Liver (tissue), 9 donors: ENCODE results near the gene IL10. TPM values are rescaled to one million over a fixed set of nuclear protein-coding genes. Genes with fewer than 3 reads are reported as not detected.

Experiments used
- DNase-seq: peaks from one replicate; pipeline ENCODE4 v3.0.0-alpha.2; 2017; ENCODE audit warnings: low spot score
- H3K27ac ChIP-seq, 2 donors: one replicate each; pipeline ENCODE4 v1.7.0; 2013; ENCODE audit warnings: inconsistent platforms in 2 of 2, low read length in 2 of 2, control low read depth in 1 of 2, low read depth in 1 of 2, mild to moderate bottlenecking in 1 of 2
- H3K27me3 ChIP-seq, 4 donors: one replicate each; pipeline versions ENCODE4 v1.6.1 to v1.7.0; 2013; ENCODE audit warnings: low read length in 3 of 4, inconsistent platforms in 1 of 4, mild to moderate bottlenecking in 1 of 4, moderate library complexity in 1 of 4; ENCODE audit not compliant: control insufficient read depth in 4 of 4, insufficient read depth in 4 of 4
- H3K36me3 ChIP-seq, 4 donors: one replicate each; pipeline versions ENCODE4 v1.6.1 to v1.7.0; 2013; ENCODE audit warnings: low read length in 3 of 4, mild to moderate bottlenecking in 3 of 4, low read depth in 1 of 4, moderate library complexity in 1 of 4; ENCODE audit not compliant: control insufficient read depth in 4 of 4, insufficient read depth in 3 of 4
- H3K4me1 ChIP-seq, 4 donors: one replicate each; pipeline versions ENCODE4 v1.6.1 to v1.7.0; 2013; ENCODE audit warnings: low read length in 3 of 4, mild to moderate bottlenecking in 3 of 4, moderate library complexity in 1 of 4; ENCODE audit not compliant: control insufficient read depth in 4 of 4, insufficient read depth in 4 of 4
- H3K4me3 ChIP-seq, 3 donors: one replicate each; pipeline versions ENCODE4 v1.6.1 to v1.7.0; 2013; ENCODE audit warnings: low read length in 3 of 3, control low read depth in 1 of 3, low read depth in 1 of 3, mild to moderate bottlenecking in 1 of 3
- H3K9ac ChIP-seq, 2 donors: one replicate each; pipeline ENCODE4 v1.7.0; 2013; ENCODE audit warnings: low read length in 2 of 2, mild to moderate bottlenecking in 2 of 2, moderate library complexity in 2 of 2, control low read depth in 1 of 2, low read depth in 1 of 2
- H3K9me3 ChIP-seq, 4 donors: one replicate each; pipeline versions ENCODE4 v1.6.1 to v1.7.0; 2013; ENCODE audit warnings: low read length in 3 of 4; ENCODE audit not compliant: control insufficient read depth in 4 of 4
- ATF3 ChIP-seq: IDR thresholded peaks from 2 replicates; pipeline ENCODE4 v1.6.1; 2016; ENCODE audit warnings: antibody characterized with exemption
- CTCF ChIP-seq: fragments of 150-350 bp; IDR thresholded peaks from 2 replicates; pipeline ENCODE4 v1.5.1; 2017; ENCODE audit warnings: improper control_type of control experiment, low read depth, low read length; ENCODE audit not compliant: missing input control
- EGR1 ChIP-seq, 2 donors: IDR thresholded peaks; 2 replicates each; pipeline ENCODE4 v1.6.1; 2016 to 2018; ENCODE audit warnings: antibody characterized with exemption in 2 of 2, low read depth in 2 of 2
- FOXA1 ChIP-seq: IDR thresholded peaks from 2 replicates; pipeline ENCODE4 v1.6.1; 2016; ENCODE audit warnings: antibody characterized with exemption
- FOXA2 ChIP-seq: IDR thresholded peaks from 2 replicates; pipeline ENCODE4 v1.6.1; 2016; ENCODE audit warnings: antibody characterized with exemption
- GABPA ChIP-seq, 2 donors: IDR thresholded peaks in 1 of 2; conservative IDR thresholded peaks in 1 of 2; 2 replicates each; pipeline ENCODE4 v1.6.1; 2016; ENCODE audit warnings: antibody characterized with exemption in 2 of 2, mild to moderate bottlenecking in 1 of 2, moderate library complexity in 1 of 2
- HNF4A ChIP-seq, 2 donors: conservative IDR thresholded peaks; 2 replicates each; pipeline ENCODE4 v1.6.1; 2016; ENCODE audit warnings: antibody characterized with exemption in 2 of 2, mild to moderate bottlenecking in 2 of 2
- HNF4G ChIP-seq: IDR thresholded peaks from 2 replicates; pipeline ENCODE4 v1.6.1; 2016; ENCODE audit warnings: antibody characterized with exemption
- JUND ChIP-seq, 2 donors: IDR thresholded peaks; 2 replicates each; pipeline ENCODE4 v1.6.1; 2016; ENCODE audit warnings: antibody characterized with exemption in 2 of 2
- MAX ChIP-seq: IDR thresholded peaks from 2 replicates; pipeline ENCODE4 v1.6.1; 2016; ENCODE audit warnings: antibody characterized with exemption
- NR2F2 ChIP-seq: IDR thresholded peaks from 2 replicates; pipeline ENCODE4 v1.6.1; 2016; ENCODE audit warnings: antibody characterized with exemption
- RAD21 ChIP-seq, 2 donors: IDR thresholded peaks; 2 replicates each; pipeline ENCODE4 v1.6.1; 2016; ENCODE audit warnings: antibody characterized with exemption in 2 of 2, mild to moderate bottlenecking in 2 of 2
- REST ChIP-seq: IDR thresholded peaks from 2 replicates; pipeline ENCODE4 v1.6.1; 2016; ENCODE audit warnings: antibody characterized with exemption, mild to moderate bottlenecking
- RXRA ChIP-seq, 2 donors: IDR thresholded peaks; 2 replicates each; pipeline ENCODE4 v1.6.1; 2017 to 2018; ENCODE audit warnings: antibody characterized with exemption in 2 of 2, mild to moderate bottlenecking in 1 of 2
- SP1 ChIP-seq: IDR thresholded peaks from 2 replicates; pipeline ENCODE4 v1.6.1; 2018; ENCODE audit warnings: antibody characterized with exemption, mild to moderate bottlenecking
- TAF1 ChIP-seq: conservative IDR thresholded peaks from 2 replicates; pipeline ENCODE4 v1.6.1; 2016; ENCODE audit warnings: antibody characterized with exemption, mild to moderate bottlenecking
- YY1 ChIP-seq: IDR thresholded peaks from 2 replicates; pipeline ENCODE4 v1.6.1; 2016; ENCODE audit warnings: antibody characterized with exemption, mild to moderate bottlenecking
- ZBTB33 ChIP-seq: IDR thresholded peaks from 2 replicates; pipeline ENCODE4 v1.6.1; 2016; ENCODE audit warnings: antibody characterized with exemption
- WGBS: extraction: QIAGEN DNeasy Blood & Tissue Kit; methylation state at CpG from one replicate; pipeline ENCODE4 v1.1.7; 2013; 5-methylcytosine and 5-hydroxymethylcytosine counted together
- polyA plus RNA-seq, 2 donors: library from polyadenylated mRNA; stranded (reverse) in 1 of 2; unstranded in 1 of 2; fragments of 200-250 nt in 1 of 2; fragments of >200 nt in 1 of 2; fragmentation: Nextera tagmentation in 1 of 2; extraction: Ambion mirVana in 1 of 2; gene quantifications; one replicate each; pipeline versions ENCODE4 v1.2.1 to v1.2.3, GENCODE V29; 2013 to 2015
- total RNA-seq, 2 donors: library from RNA; depleted of rRNA; stranded (reverse); fragments of >200 nt; gene quantifications; one replicate each; pipeline ENCODE4 v1.2.3, GENCODE V29; 2014
- donor health status: healthy.
- donor health status: healthy.
- donor health status: healthy.
- donor health status: healthy.
- donor health status: healthy.

IL10 gene
- total and polyA plus RNA-seq, 4 donors = 0.23 to 1.4 (median 0.59) TPM

GRCh38 chr1:206736878-206737728, 35.2 kb downstream of the IL10 start (continued):
- TF ChIP-seq JUND (IDR thresholded peaks at IDR 0.05) = no peak

- peaks cover 13 to 33% (median 24%) of the 10 kb centered on the region in 4 donors for H3K36me3 ChIP-seq
- no peak for TF ChIP-seq ZBTB33
- no peak for TF ChIP-seq YY1
- TF ChIP-seq TAF1 = no peak
- no peak for TF ChIP-seq FOXA2
- TF ChIP-seq NR2F2 = no peak
- TF ChIP-seq JUND (IDR thresholded peaks at IDR 0.05) = no peak
- no peak for TF ChIP-seq EGR1 (IDR thresholded peaks at IDR 0.05; ENCODE audit: low read depth in 2 of 2)
- TF ChIP-seq SP1 = no peak
- TF ChIP-seq REST = no peak
- TF ChIP-seq FOXA1 = no peak
- TF ChIP-seq HNF4A (conservative IDR thresholded peaks at IDR 0.05) = no peak
- no peak for TF ChIP-seq GABPA (IDR thresholded peaks at IDR 0.05 in 1 of 2, conservative IDR thresholded peaks at IDR 0.05 in 1 of 2)
- TF ChIP-seq CTCF = no peak
- TF ChIP-seq MAX = no peak
- no peak for TF ChIP-seq RXRA (IDR thresholded peaks at IDR 0.05)
- TF ChIP-seq RAD21 (IDR thresholded peaks at IDR 0.05) = no peak
- TF ChIP-seq ATF3 = no peak
- no peak for TF ChIP-seq HNF4G
- peak; percentile 32 for DNase-seq
- no peak overlapping the region for H3K27ac ChIP-seq
- H3K27me3 ChIP-seq = no peaks in the 10 kb centered on the region
- WGBS = 81% methylated on average over 5 of the region's 5 CpGs
- H3K9me3 ChIP-seq = no peaks in the 10 kb centered on the region
- no peak overlapping the region for H3K9ac ChIP-seq
- H3K4me3 ChIP-seq = no peak overlapping the region
- H3K4me1 ChIP-seq = peaks cover 0 to 19% (median 9%) of the 10 kb centered on the region in 4 donors
These were observed 36.7 kb downstream of the IL10 start for GRCh38 chr1:206735553-206736031.
